Measurements from ENCODE around the gene ASAP2.

DNA sequence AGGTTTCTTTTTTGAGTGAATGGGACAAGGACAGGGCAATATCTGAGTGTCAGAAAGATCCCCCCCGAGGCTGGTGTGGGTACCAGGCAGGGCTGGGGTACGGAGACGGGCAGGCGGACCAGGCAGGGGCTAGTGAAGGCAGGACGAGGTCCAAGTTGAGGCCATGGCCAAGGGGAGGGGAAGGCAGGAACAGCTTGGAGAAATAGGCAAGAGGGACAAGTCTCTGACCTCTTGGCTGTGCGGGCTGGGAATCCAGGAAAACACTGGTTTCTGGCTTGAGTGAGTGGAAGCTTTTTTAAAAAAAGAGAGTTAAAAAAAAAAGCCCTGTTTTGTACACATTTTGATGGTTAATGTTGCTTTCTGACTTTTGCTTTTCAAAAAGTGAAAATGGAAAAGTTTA, 30.3 kb downstream of the ASAP2 start:
- TF ChIP-seq EP300 (conservative IDR thresholded peaks at IDR 0.05; ENCODE audit: poor library complexity, severe bottlenecking) (no peak), CTCF (IDR thresholded peaks at IDR 0.05; ENCODE audit: poor library complexity, severe bottlenecking) (no peak), MXI1 (conservative IDR thresholded peaks at IDR 0.05; ENCODE audit: poor library complexity, severe bottlenecking) (no peak), POLR2AphosphoS5 (IDR thresholded peaks at IDR 0.05) (no peak), RAD21 (conservative IDR thresholded peaks at IDR 0.05) (no peak), EZH2 (IDR thresholded peaks at IDR 0.05; ENCODE audit: borderline replicate concordance, insufficient read depth, low read length, poor library complexity, severe bottlenecking) (no peak), REST (IDR thresholded peaks at IDR 0.05; ENCODE audit: borderline replicate concordance) (no peak)
